Mesenchymal stem cell (in vitro differentiated cells and primary cell): ENCODE results near the gene RMP24.

Experiments used
- DNase-seq: peaks from one replicate; pipeline ENCODE4 v3.0.0-alpha.2; 2013
- H2AFZ ChIP-seq: one replicate; pipeline ENCODE4 v1.6.1; 2013; ENCODE audit warnings: low read depth, mild to moderate bottlenecking, control low read depth, inconsistent platforms, low read length, moderate library complexity
- H2AK5ac ChIP-seq: 2 replicates; pipeline ENCODE4 v1.6.1; 2013; ENCODE audit warnings: low read length, moderate library complexity, mild to moderate bottlenecking, inconsistent platforms; ENCODE audit not compliant: severe bottlenecking
- H2BK120ac ChIP-seq: one replicate; pipeline ENCODE4 v1.6.1; 2013; ENCODE audit warnings: low read depth, mild to moderate bottlenecking, inconsistent platforms, low read length, moderate library complexity
- H2BK12ac ChIP-seq, 2 experiments: one replicate each; pipeline ENCODE4 v1.6.1; 2013; ENCODE audit warnings: inconsistent platforms in 2 of 2, low read length in 2 of 2, mild to moderate bottlenecking in 2 of 2, moderate library complexity in 2 of 2, control low read depth in 1 of 2
- H2BK15ac ChIP-seq: one replicate; pipeline ENCODE4 v1.6.1; 2013; ENCODE audit warnings: mild to moderate bottlenecking, low read depth, inconsistent platforms; ENCODE audit not compliant: poor library complexity, severe bottlenecking
- H2BK5ac ChIP-seq: 2 replicates; pipeline ENCODE4 v1.6.1; 2013; ENCODE audit warnings: low read depth, mild to moderate bottlenecking, low read length, control low read depth, inconsistent platforms; ENCODE audit not compliant: poor library complexity, severe bottlenecking
- H3K14ac ChIP-seq, 2 experiments: one replicate each; pipeline ENCODE4 v1.6.1; 2013; ENCODE audit warnings: inconsistent platforms in 2 of 2, low read length in 2 of 2, control low read depth in 1 of 2, mild to moderate bottlenecking in 1 of 2, moderate library complexity in 1 of 2
- H3K18ac ChIP-seq, 2 experiments: one replicate each; pipeline ENCODE4 v1.6.1; 2013; ENCODE audit warnings: inconsistent platforms in 2 of 2, low read length in 2 of 2, control low read depth in 1 of 2, low read depth in 1 of 2, mild to moderate bottlenecking in 1 of 2
- H3K23ac ChIP-seq, 2 experiments: one replicate each; pipeline ENCODE4 v1.6.1; 2013; ENCODE audit warnings: inconsistent platforms in 2 of 2, low read length in 2 of 2, mild to moderate bottlenecking in 2 of 2, moderate library complexity in 2 of 2, control low read depth in 1 of 2
- H3K27ac ChIP-seq: 2 replicates; pipeline ENCODE4 v1.5.1; 2013; ENCODE audit warnings: mild to moderate bottlenecking, moderate library complexity, low read length, control low read depth, inconsistent platforms; ENCODE audit not compliant: poor library complexity, severe bottlenecking
- H3K27me3 ChIP-seq, 2 experiments: 2 replicates each; pipeline versions ENCODE4 v1.6.1 to v1.7.0; 2013; ENCODE audit warnings: low read length in 2 of 2, mild to moderate bottlenecking in 2 of 2, moderate library complexity in 2 of 2, control low read depth in 1 of 2, inconsistent platforms in 1 of 2; ENCODE audit not compliant: control insufficient read depth in 1 of 2, insufficient read depth in 1 of 2
- H3K36me3 ChIP-seq, 2 experiments: 2 replicates each; pipeline versions ENCODE4 v1.6.1 to v1.7.0; 2013; ENCODE audit warnings: low read length in 2 of 2, control low read depth in 1 of 2, inconsistent platforms in 1 of 2, low read depth in 1 of 2, mild to moderate bottlenecking in 1 of 2; ENCODE audit not compliant: insufficient read depth in 2 of 2, control insufficient read depth in 1 of 2
- H3K4ac ChIP-seq, 2 experiments: one replicate each; pipeline ENCODE4 v1.6.1; 2013; ENCODE audit warnings: inconsistent platforms in 2 of 2, low read length in 2 of 2, mild to moderate bottlenecking in 2 of 2, moderate library complexity in 2 of 2, control low read depth in 1 of 2, low read depth in 1 of 2
- H3K4me1 ChIP-seq: 2 replicates; pipeline ENCODE4 v1.6.1; 2013; ENCODE audit warnings: low read depth, low read length, control low read depth; ENCODE audit not compliant: control insufficient read depth, insufficient read depth
- H3K4me2 ChIP-seq: 2 replicates; pipeline ENCODE4 v1.6.1; 2013; ENCODE audit warnings: low read length, mild to moderate bottlenecking, inconsistent platforms; ENCODE audit not compliant: poor library complexity, severe bottlenecking
- H3K4me3 ChIP-seq, 2 experiments: 2 replicates each; pipeline versions ENCODE4 v1.5.1 to v1.7.0; 2013; ENCODE audit warnings: low read length in 2 of 2, mild to moderate bottlenecking in 2 of 2, control low read depth in 1 of 2, low read depth in 1 of 2; ENCODE audit not compliant: insufficient read depth in 1 of 2
- H3K79me1 ChIP-seq: replicated peaks from 2 replicates; pipeline ENCODE4 v1.6.1; 2013; ENCODE audit warnings: mild to moderate bottlenecking, control low read depth, low read length, inconsistent platforms; ENCODE audit not compliant: poor library complexity, severe bottlenecking
- H3K9ac ChIP-seq: 2 replicates; pipeline ENCODE4 v1.7.0; 2013; ENCODE audit warnings: mild to moderate bottlenecking, low read length, moderate library complexity
- H3K9me3 ChIP-seq: 2 replicates; pipeline ENCODE4 v1.7.0; 2013; ENCODE audit warnings: mild to moderate bottlenecking, low read length; ENCODE audit not compliant: control insufficient read depth
- H4K8ac ChIP-seq: one replicate; pipeline ENCODE4 v1.6.1; 2013; ENCODE audit warnings: inconsistent platforms, mild to moderate bottlenecking, low read length, moderate library complexity
- H4K91ac ChIP-seq: one replicate; pipeline ENCODE4 v1.6.1; 2013; ENCODE audit warnings: mild to moderate bottlenecking, low read length, inconsistent platforms
- WGBS: methylation state at CpG from one replicate; pipeline ENCODE4 v1.1.7; 2013; ENCODE audit warnings: mixed read lengths; 5-methylcytosine and 5-hydroxymethylcytosine counted together

RMP24 gene

GRCh38 chr18:35938158-35938557 lies 34.3 kb upstream of the RMP24 start:
- H3K14ac ChIP-seq: no peak overlapping the region
- H2BK120ac ChIP-seq: no peak overlapping the region
- no peak overlapping the region for H3K18ac ChIP-seq
- no peak overlapping the region for H2BK15ac ChIP-seq
- no peaks in the 10 kb centered on the region for H3K36me3 ChIP-seq
- peaks cover 0 to 2% of the 10 kb centered on the region in 2 experiments for H3K27me3 ChIP-seq
- no peaks in the 10 kb centered on the region for H3K9me3 ChIP-seq
- peak overlapping the region; percentile 7 for H3K27ac ChIP-seq
- no peaks in the 10 kb centered on the region for H3K79me1 ChIP-seq
- H3K4me1 ChIP-seq: peaks cover 8% of the 10 kb centered on the region
- no peak overlapping the region for H2AK5ac ChIP-seq
- no peak overlapping the region for H3K4me2 ChIP-seq
- DNase-seq: no peak
- no peak overlapping the region for H4K91ac ChIP-seq
- WGBS: 71% methylated on average over 1 of the region's 1 CpG
- H3K4ac ChIP-seq: no peak overlapping the region
- no peak overlapping the region for H3K23ac ChIP-seq
- no peak overlapping the region for H3K4me3 ChIP-seq
- no peak overlapping the region for H2BK12ac ChIP-seq
- H3K9ac ChIP-seq: no peak overlapping the region
- H2BK5ac ChIP-seq: no peak overlapping the region
- H2AFZ ChIP-seq: no peak overlapping the region
- H4K8ac ChIP-seq: no peak overlapping the region

GRCh38 chr18:35938562-35938961 lies 33.9 kb upstream of the RMP24 start:
- no peak overlapping the region for H3K4me3 ChIP-seq
- no peak overlapping the region for H3K9ac ChIP-seq
- no peaks in the 10 kb centered on the region for H3K79me1 ChIP-seq
- H2AK5ac ChIP-seq: no peak overlapping the region
- H2BK15ac ChIP-seq: no peak overlapping the region
- no peak overlapping the region for H2BK12ac ChIP-seq
- no peak overlapping the region for H3K27ac ChIP-seq
- H3K27me3 ChIP-seq: peaks cover 0 to 2% of the 10 kb centered on the region in 2 experiments
- no peak for DNase-seq
- H2BK5ac ChIP-seq: no peak overlapping the region
- H4K8ac ChIP-seq: no peak overlapping the region
- no peak overlapping the region for H3K14ac ChIP-seq
- no peaks in the 10 kb centered on the region for H3K9me3 ChIP-seq
- no peak overlapping the region for H4K91ac ChIP-seq
- no peak overlapping the region for H3K23ac ChIP-seq
- H3K4me2 ChIP-seq: no peak overlapping the region
- no peak overlapping the region for H3K18ac ChIP-seq
- no peak overlapping the region for H3K4ac ChIP-seq
- H2AFZ ChIP-seq: no peak overlapping the region
- H2BK120ac ChIP-seq: no peak overlapping the region
- H3K36me3 ChIP-seq: no peaks in the 10 kb centered on the region
- peaks cover 8% of the 10 kb centered on the region for H3K4me1 ChIP-seq
- WGBS: no CpG with 5 or more reads among the region's 1 CpG

- 60% methylated on average over 5 of the region's 5 CpGs for WGBS
- H2BK12ac ChIP-seq: no peak overlapping the region
- H3K27ac ChIP-seq: no peak overlapping the region
- H3K4me2 ChIP-seq: no peak overlapping the region
- H4K8ac ChIP-seq: no peak overlapping the region
- H3K9me3 ChIP-seq: no peaks in the 10 kb centered on the region
- H2BK120ac ChIP-seq: no peak overlapping the region
- H3K79me1 ChIP-seq: no peaks in the 10 kb centered on the region
- H3K9ac ChIP-seq: no peak overlapping the region
- peaks cover 0 to 2% of the 10 kb centered on the region in 2 experiments for H3K27me3 ChIP-seq
- H2BK5ac ChIP-seq: no peak overlapping the region
- no peak overlapping the region for H4K91ac ChIP-seq
- no peak overlapping the region for H3K18ac ChIP-seq
- no peak overlapping the region for H3K14ac ChIP-seq
- no peak overlapping the region for H3K23ac ChIP-seq
- H3K4ac ChIP-seq: no peak overlapping the region
- H2BK15ac ChIP-seq: no peak overlapping the region
- H3K36me3 ChIP-seq: no peaks in the 10 kb centered on the region
- H2AFZ ChIP-seq: no peak overlapping the region
- no peak for DNase-seq
- H3K4me1 ChIP-seq: peaks cover 8% of the 10 kb centered on the region
- H2AK5ac ChIP-seq: no peak overlapping the region
- no peak overlapping the region for H3K4me3 ChIP-seq
Observed at GRCh38 chr18:35939138-35939537, 33.3 kb upstream of the RMP24 start.

GRCh38 chr18:35941299-35941698 lies 31.2 kb upstream of the RMP24 start:
- WGBS: 96% methylated on average over 4 of the region's 6 CpGs

More at GRCh38 chr18:35941299-35941698, 31.2 kb upstream of the RMP24 start:
- no peak overlapping the region for H3K14ac ChIP-seq
- H3K9ac ChIP-seq: no peak overlapping the region
- H3K23ac ChIP-seq: no peak overlapping the region
- no peak overlapping the region for H4K8ac ChIP-seq
- H2BK12ac ChIP-seq: no peak overlapping the region
- no peaks in the 10 kb centered on the region for H3K36me3 ChIP-seq
- no peaks in the 10 kb centered on the region for H3K9me3 ChIP-seq
- peaks cover 0 to 8% of the 10 kb centered on the region in 2 experiments for H3K27me3 ChIP-seq
- no peak for DNase-seq
- no peak overlapping the region for H4K91ac ChIP-seq
- no peak overlapping the region for H3K4me3 ChIP-seq
- H3K79me1 ChIP-seq: no peaks in the 10 kb centered on the region
- no peak overlapping the region for H2AFZ ChIP-seq
- no peak overlapping the region for H2BK15ac ChIP-seq
- H3K4me1 ChIP-seq: peaks cover 8% of the 10 kb centered on the region
- H2BK5ac ChIP-seq: no peak overlapping the region
- H3K18ac ChIP-seq: no peak overlapping the region
- no peak overlapping the region for H2BK120ac ChIP-seq
- no peak overlapping the region for H3K4ac ChIP-seq
- H3K27ac ChIP-seq: no peak overlapping the region
- H2AK5ac ChIP-seq: no peak overlapping the region
- H3K4me2 ChIP-seq: no peak overlapping the region
